SIG-M5 treated with dmso at 0.1 percent for 504 hours (cell line): ENCODE measurements around the gene LSM2.

Source experiments
- DNase-seq: peaks from one replicate; lab custom pipeline; 2025; ENCODE audit not compliant: unreplicated experiment; lab: John Stamatoyannopoulos, UW

LSM2 gene

GRCh38 chr6:31752739-31753319 lies 53.9 kb downstream of the LSM2 start:
- DNase-seq = no peak

- DNase-seq = no peak
Measured at GRCh38 chr6:31750411-31751022, 56.2 kb downstream of the LSM2 start.

DNA sequence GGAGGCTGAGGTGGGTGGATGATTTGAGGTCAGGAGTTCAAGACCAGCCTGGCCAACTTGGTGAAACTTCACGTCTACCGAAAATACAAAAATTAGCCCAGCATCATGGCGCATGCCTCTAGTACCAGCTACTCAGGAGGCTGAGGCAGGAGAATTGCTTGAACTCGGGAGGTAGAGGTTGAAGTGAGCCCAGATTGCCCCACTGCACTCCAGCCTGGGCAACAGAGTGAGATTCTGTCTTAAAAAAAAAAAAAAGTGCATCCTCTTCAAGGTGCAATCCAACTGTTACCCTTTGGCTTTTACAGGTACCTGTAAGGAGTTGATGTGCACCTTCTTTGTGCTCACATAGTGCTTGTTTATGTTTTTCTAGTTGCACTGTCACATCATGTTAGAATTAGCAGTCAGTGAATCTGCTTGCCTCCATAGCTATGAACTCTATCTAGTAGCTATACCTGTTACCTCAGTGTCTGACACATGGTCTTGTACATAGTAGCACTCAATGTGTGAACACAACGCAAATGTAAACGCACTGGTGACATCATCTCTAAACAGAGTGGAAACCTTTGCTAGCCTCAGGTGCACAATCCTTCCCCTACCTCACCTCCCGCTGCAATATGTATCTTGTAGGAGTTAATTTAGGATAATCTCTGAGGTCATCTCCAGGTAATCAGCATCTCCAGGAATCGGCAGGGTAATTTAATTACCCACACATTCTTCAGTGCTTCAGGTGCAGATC lies 57.3 kb downstream of the LSM2 start:
- DNase-seq = no peak
